Ishikawa (cell line): ENCODE data around the gene ABHD12.

ENCODE experiments used
- EP300 ChIP-seq: IDR thresholded peaks from 2 replicates; pipeline ENCODE4 v1.6.1; 2012; ENCODE audit warnings: borderline replicate concordance
- TCF12 ChIP-seq: IDR thresholded peaks from 2 replicates; pipeline ENCODE4 v1.6.1; 2012; ENCODE audit warnings: low read depth
- ZBTB7A ChIP-seq: IDR thresholded peaks from 2 replicates; pipeline ENCODE4 v1.6.1; 2012; ENCODE audit warnings: low read depth

- no peak for TF ChIP-seq EP300
- TF ChIP-seq ZBTB7A = no peak
- TF ChIP-seq TCF12 = no peak
Observed at GRCh38 chr20:25297141-25297905, 93.3 kb downstream of the ABHD12 start.
